ENCODE data around the gene ERCC1.

The ERCC1 gene

DNA sequence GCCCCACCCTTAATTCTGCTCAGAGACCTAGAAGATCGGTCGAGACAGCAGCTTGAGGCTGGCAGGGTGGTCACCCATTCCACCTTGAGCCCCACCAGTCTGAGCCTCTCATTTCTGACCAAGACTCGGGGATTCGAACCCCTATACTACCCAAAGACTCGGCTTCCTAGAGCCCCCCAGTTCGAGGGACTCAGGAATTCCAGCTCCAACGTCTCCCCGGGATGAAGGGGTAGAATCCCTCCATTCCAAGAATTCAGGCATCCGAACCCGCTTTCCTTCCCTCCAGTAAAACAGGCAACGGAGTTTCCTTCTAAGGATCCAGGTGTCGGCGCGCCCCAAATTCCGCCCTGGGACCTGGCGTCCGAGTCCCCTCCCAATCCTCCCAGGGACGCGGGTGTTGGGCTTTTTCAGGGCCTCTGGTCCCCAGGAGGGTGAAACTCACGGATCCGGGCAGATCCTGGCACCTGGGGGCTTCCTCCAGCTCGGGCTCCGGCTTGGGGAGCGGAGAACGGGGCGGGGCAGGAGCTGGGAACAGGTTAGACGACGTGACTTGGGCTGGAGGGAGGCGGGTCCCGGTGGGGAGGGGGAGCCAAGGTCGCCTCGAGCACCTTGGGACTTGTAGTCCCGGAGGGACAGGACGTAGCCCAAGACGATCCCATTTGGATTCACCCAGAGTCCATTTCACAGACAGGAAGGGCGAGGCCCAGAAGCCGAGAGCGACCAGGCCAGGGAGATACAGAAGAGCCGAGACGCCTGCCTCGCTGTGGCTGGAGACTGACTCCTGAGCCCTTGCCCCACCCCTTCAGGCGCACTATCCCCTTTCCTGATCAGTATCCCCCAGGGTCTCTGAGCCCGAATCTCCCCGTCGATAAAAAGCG is 18.9 kb downstream of the ERCC1 start, which contains the start of gene PPP1R13L:
PPP1R13L (minus strand) TSS at position 513 of the 878 bp plus-strand sequence. CDS start 6,751 bp downstream, outside the sequence.
- peak; percentile 42 for DNase-seq

DNA sequence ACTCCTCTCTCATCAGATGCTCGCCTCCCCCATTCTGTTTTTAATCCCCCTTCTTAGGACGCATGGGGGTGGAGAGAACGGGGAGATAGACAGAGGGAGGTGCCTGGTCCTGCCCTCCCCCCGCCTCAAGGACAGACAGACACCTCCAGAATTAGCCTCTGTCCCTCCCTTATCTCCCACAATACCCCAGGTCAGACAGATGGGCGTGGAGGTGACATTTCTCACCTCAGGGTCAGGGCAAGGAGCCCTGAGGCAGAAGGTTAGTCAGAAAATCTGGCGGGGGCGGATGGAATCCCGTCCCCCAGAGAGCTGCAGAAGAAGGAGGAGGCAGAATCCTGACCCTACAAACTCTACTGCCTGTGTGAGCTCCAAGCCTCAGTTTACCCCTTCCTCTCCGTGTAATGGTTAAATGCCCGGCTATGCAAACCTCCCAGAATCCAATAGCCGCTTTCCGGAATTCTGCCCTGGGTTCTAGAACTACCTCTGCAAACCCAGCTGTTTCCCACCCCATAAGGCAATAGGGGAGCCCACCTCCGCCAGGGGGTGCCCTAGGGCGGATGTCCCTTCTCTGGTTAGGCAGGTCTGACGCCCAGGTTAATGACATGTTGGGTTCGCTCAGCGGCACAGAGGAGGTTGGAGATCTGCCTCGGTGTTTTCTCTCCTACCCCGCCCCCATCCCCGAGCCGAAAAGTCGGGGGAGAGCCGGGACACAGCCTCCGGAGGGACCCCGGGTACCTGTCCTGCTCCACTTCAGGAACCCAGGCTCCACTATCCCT is 19.7 kb downstream of the ERCC1 start:
- DNase-seq = peak; percentile 60

DNA sequence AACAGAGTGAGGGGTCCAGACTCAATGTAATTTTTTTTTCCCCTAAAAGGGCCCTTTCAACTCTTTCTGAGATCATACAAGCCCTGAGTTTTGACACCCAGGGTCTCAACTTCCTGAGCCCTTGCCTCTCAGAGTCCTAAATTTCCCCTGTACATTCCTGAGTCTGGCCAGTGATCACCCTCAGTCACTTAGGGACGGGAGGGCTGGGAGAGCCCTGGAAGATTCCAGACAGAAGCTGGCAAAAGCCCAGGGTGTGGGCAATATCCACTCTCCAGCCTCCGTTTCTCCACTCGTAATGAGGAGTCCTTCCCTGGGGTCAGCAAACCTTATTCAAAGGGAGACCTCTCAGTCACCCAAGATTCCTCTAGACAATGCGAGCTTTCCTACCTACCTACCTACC is 20.4 kb downstream of the ERCC1 start:
- no peak for DNase-seq

DNA sequence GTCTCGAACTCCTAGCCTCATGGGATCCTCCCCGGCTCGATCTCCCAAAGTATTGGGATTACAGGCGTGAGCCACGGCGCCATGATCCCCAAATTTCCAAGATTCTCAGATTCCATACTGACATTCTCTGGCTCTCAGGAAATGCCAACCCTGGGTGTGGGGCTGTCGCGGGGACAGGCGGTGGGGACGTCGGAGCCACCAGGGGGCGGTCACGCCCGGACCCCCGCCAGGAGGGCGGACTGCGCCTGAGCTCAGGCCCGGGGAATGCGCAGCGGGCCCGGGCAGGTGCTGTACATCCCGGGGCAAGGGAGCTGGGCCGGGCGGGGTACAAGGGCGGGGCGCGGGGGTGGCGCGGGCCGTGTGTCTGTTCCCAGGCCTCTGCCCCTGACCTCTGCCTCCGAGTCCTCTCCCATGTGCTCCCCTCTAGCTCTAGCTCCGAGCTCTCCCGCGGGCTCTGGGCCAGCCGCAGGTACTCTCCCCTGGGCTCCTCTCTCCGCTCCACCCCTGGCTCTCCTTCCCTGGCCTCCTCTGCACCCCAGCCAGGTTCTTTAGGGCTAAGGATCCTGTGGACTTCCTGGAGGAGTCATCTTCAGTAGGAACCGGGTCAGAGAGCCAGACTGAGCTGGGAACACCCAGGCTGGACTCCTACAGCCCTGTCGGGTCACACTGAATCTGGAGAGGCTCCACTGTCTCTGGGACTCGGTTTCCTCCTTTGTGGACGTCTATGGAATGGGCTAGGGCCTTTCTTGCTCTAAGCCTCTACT is 21.2 kb downstream of the ERCC1 start:
- DNase-seq = no peak

DNA sequence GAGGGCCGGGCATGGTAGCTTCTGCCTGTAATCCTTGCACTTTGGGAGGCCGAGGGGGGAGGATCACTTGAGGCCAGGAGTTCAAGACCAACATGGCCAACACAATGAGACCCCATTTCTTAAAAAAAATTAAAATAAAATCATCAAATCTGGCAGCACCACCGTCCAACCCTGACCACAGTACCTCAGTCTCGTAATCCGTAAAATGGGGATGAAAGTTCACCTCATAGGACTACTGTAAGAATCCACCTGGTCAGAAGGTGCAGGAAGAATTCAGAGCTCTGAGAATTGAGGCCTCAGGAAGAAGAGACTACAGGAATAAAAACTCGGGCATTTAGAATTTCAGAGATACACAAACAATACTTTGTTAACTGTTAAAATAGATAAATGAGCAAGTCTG is 21.9 kb downstream of the ERCC1 start:
- no peak for DNase-seq

DNA sequence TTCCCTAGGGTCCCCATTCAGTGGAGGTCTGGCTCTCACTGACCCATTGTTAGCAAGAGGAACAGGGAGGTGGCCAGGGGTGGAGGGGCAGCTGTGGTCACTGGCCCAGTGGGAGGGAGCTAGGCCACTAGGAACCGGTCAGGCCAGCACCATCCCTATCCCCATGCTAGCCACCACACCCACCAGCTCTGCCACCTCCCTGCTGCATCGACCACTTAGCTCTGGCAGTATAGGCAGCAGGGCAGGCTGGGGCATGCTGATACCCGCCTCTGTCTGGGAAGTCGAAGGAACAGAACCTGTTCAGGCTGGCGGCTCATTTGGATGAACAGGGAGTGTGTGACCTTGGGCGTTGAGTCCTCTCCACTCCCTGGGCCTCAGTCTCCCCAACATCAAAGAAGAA is 23.5 kb downstream of the ERCC1 start:
- no peak for DNase-seq

DNA sequence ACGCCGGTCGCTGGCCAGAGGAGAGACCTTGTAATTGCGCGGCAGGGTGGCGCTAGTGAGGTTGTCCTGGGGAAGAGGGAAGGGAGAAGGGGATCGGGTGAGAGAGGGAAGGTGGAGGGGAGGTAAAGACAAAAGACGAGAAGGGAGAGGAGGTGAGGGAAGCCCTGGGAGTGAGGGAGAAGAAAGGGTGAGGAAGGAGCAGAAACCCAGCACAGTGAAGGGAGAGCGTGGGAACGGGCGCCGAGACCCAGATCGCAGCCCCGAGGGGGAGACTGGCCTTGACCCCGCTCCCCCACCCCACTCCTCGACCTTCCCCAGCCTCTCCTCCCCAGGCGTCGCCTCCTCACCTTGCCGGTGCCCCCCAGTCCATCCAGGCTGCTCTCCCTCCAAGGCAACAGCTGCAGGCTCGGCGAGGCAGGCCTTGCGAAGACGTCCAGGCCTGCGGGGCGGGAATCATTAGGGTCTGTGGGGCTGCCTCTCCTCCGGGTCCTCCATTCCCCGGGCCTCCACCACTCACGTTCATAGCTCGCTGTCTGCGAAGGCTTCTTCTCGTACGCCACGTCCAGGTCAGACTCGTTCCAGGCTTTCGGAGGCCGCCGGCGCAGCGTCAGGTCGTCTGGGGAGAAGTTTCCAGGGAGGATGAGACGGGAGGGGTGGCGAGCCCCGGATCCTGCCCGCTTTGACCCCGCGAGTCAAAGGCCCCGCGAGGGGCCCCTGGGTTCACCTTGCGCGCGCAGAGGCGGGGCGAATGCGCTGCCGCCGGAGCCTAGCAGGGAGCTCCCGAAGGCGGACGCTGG is 27.7 kb downstream of the ERCC1 start:
- no peak for DNase-seq

DNA sequence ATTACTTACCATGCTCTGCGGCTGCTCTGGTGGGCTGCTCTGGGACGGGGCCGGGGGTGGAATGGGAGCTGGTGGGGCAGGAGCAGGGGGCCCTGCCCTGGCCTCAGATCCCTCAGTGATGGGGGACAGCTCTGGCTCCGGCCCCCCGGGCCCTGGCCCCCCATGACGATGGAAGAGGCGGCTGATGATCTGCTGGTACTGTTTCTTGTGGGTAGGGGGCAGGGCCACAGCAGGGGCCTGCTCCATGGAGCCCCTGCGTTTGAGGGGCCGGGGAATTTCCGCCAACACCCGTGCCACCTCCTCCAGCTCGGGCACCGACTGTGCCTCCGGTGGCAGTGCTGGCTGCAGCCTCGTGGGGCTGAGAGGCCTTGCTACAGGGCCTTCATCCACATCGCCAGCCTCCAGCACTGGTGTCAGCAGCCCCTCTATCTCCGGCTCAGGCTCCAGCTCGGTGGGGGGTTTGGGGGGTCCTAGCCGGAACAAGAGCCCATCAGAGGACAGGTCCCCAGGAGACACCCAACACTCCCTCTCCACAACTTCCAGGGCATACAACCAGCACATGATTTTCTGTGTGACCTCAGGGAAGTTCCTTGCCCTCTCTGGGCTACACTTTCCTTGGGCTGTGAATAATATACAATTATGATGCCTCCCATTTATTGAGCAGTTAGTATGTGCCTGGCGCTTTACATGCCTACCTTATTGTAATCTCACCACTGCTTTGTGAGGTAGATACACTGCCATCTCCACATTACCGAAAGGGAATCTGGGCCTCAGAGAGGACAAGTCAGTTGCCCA is 31.6 kb downstream of the ERCC1 start:
- DNase-seq = no peak

DNA sequence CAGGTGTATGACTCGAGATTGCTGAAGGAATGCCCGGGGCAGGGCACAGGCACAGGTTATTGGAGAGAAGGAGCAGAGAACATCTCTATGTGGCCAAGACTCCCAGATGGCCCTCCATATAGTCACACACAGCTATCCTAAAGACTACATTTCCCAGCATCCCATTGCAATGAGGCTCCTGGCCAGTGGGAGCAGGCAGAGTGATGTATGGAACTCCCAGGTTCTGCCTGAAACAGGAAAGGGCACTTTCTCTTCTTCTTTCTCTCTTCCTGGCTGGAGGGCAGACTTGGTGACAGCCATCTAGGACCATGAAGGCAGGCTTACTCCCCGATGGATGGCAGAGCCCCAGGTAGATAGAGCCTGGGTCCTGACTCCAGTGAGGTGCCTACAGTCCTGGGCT is 32.4 kb downstream of the ERCC1 start:
- DNase-seq = no peak

- no peak for DNase-seq
Measured at GRCh38 chr19:45385392-45386221, 38.1 kb downstream of the ERCC1 start.

GRCh38 chr19:45382426-45382825 is 41.3 kb downstream of the ERCC1 start:
- DNase-seq = no peak

- no peak for DNase-seq
Measured at GRCh38 chr19:45380107-45380506, 43.6 kb downstream of the ERCC1 start.

DNA sequence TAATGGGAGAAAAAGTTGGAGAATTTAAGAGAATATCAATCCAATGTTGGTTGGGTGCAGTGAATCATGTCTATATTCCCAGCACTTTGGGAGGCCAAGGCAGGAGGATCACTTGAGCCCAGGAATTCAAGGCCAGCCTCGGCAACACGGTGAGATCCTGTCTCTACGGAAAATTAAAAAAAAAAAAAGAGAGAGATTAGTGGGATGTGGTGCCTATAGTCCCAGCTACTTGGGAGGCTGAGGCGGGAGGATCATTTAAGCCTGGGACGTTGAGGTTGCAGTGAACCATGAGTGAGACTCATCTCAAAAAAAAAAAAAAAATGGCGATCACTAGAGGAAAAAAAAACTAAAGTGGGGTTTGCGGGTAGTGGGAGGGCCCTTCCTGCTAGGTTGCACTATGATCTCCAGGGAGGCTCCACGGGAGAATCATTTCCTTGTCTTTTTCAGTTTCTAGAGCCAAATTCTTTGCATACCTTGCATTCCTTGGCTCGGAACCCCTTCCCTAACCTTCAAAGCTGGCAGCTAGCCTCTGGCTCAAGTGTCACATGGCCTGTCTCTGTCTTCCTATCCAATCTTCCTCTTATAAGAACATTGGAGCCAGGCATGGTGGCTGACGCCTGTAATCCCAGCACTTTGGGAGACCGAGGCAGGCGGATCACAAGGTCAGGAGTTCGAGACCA is 47.5 kb downstream of the ERCC1 start:
- DNase-seq = no peak

GRCh38 chr19:45370410-45371204 is 53.1 kb downstream of the ERCC1 start, which contains the start of gene ERCC2:
Gene ERCC2, minus strand, starts transcription at chr19:45370573. Its CDS starts 33 bp downstream, at chr19:45370540.
- peak; percentile 100 for DNase-seq

DNA sequence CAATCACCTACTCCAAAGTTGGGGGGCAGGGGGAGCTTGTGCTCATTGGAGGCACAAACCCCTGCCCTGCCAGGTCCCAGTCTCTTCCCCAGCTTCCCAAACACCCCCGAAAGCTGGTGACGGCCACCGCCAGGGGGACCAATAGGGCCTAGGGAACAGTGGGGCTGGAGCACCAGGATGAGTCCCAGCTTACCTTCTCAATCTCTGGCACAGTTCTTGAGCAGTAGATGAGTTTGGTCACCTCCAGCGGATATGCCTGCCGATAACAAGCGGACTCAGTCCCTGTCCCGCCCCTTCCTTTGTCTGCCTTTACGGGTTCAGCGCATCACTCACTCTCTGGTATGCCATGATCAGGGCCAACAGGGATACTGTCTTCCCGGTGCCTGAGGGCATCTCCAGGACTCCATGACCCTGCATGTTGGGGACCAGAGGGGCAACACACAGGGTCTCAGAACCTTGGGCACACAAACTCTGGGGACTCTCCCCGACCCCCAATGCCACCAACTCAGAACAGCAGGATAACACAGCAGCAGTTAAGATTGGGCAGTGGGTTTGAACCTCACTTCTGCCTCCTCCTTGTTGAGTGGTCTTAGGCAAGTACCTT is 54.9 kb downstream of the ERCC1 start:
- DNase-seq = no peak

DNA sequence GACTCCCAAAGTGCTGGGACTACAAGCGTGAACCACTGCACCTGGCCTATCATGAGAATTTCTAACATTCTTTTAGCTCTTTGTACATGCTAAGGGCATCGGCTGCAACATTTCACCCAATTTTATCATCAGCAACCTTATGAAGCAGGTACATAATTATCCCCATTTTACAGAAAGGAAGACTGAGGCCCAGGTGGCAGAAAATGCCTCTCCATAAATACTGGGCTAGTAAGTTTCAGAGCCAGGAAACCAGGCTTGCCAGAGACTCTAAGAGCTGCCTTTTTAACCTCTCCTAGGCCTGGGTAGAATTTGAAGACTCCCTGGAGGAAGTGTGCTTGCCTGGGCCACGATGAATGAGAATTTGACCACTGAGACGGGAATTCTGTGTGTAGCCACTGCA is 55.6 kb downstream of the ERCC1 start:
- no peak for DNase-seq

- DNase-seq = no peak
Measured at GRCh38 chr19:45364696-45365095, 59.0 kb downstream of the ERCC1 start.

DNA sequence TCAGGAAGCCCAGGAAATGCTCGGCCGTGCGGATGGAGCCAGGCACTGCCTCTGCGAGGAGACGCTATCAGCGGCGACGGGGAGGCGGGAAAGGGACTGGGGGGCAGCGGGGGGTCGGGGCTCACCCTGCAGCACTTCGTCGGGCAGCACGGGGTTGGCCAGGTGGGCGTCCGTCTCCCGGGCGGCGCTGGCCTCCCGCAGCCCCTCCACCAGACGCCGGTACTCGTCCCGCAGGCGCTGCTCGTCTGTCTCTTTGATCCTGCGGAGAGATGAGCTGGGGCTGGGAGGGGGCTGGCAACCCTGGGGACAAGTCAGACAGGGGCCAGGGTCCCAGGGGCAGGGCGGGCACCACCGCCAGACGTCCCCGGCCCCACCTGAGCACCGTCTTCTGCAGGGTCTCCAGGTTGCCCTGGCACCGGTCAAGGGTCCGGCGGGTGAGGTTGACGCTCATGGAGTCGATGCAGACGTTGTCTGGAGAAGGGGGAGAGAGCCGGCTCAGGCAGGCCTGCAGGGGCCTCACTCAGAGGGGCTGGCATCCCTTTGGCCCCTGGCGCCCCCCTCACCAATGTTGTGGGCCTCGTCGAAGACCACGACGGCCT is 59.8 kb downstream of the ERCC1 start:
- no peak for DNase-seq
